DND-41 (cell line): Measurements from ENCODE around the gene ANP32E.

ENCODE experiments used
- ATAC-seq: fragments of 200-7000 bp; cut with Tn5 transposase; 3 replicates; pipeline ENCODE4 v1.9.1; 2021; ENCODE audit warnings: low read depth; ENCODE audit not compliant: insufficient read depth
- DNase-seq: peaks from one replicate; pipeline ENCODE4 v3.0.0-alpha.2; 2020
- H2AFZ ChIP-seq: 2 replicates; pipeline ENCODE4 v1.6.0; 2012; ENCODE audit warnings: low read depth, low read length
- H3K27ac ChIP-seq: 2 replicates; pipeline ENCODE4 v1.5.1; 2012; ENCODE audit warnings: low read length, inconsistent platforms
- H3K27me3 ChIP-seq: fragments of 200-600 bp; sonication (generic); 2 replicates; pipeline ENCODE4 v1.6.0; 2012; ENCODE audit warnings: low read length, mild to moderate bottlenecking, inconsistent platforms; ENCODE audit not compliant: insufficient read depth, poor library complexity
- H3K36me3 ChIP-seq: 2 replicates; pipeline ENCODE4 v1.5.1; 2012; ENCODE audit warnings: low read length, inconsistent platforms; ENCODE audit not compliant: insufficient read depth
- H3K4me1 ChIP-seq: 2 replicates; pipeline ENCODE4 v1.5.1; 2012; ENCODE audit warnings: mild to moderate bottlenecking, low read length; ENCODE audit not compliant: insufficient read depth
- H3K4me2 ChIP-seq: 2 replicates; pipeline ENCODE4 v1.6.0; 2012; ENCODE audit warnings: mild to moderate bottlenecking, moderate library complexity, low read length, inconsistent platforms; ENCODE audit not compliant: insufficient read depth
- H3K4me3 ChIP-seq, 2 experiments: fragments of 200-600 bp in 1 of 2; shearing (Covaris generic) in 1 of 2; 2 replicates each; pipeline ENCODE4 v1.5.1; 2012 to 2016; ENCODE audit warnings: inconsistent platforms in 2 of 2, low read length in 2 of 2, mild to moderate bottlenecking in 2 of 2, low read depth in 1 of 2, moderate library complexity in 1 of 2
- H3K79me2 ChIP-seq: 2 replicates; pipeline ENCODE4 v1.6.0; 2012; ENCODE audit warnings: low read length, inconsistent platforms; ENCODE audit not compliant: insufficient read depth
- H3K9ac ChIP-seq: 2 replicates; pipeline ENCODE4 v1.6.0; 2012; ENCODE audit warnings: low read depth, mild to moderate bottlenecking, inconsistent platforms, low read length, moderate library complexity
- H3K9me3 ChIP-seq: 2 replicates; pipeline ENCODE4 v1.5.1; 2012; ENCODE audit warnings: low read length, moderate library complexity, mild to moderate bottlenecking, inconsistent platforms; ENCODE audit not compliant: insufficient read depth, severe bottlenecking
- H4K20me1 ChIP-seq: 2 replicates; pipeline ENCODE4 v1.6.0; 2012; ENCODE audit warnings: low read length; ENCODE audit not compliant: insufficient read depth
- EZH2 ChIP-seq: IDR thresholded peaks from 3 replicates; pipeline ENCODE4 v1.6.1; 2012; ENCODE audit warnings: borderline replicate concordance, low read depth, mild to moderate bottlenecking, moderate library complexity, low read length, inconsistent platforms; ENCODE audit not compliant: severe bottlenecking
- TF ChIP-seq, protein P1 (sequence below): IDR thresholded peaks from 2 replicates; pipeline ENCODE4 v1.5.1; 2012; ENCODE audit warnings: borderline replicate concordance, low read length, moderate library complexity, mild to moderate bottlenecking; ENCODE audit not compliant: poor library complexity, severe bottlenecking; ENCODE audit errors: extremely low read depth

Gene ANP32E

DNA sequence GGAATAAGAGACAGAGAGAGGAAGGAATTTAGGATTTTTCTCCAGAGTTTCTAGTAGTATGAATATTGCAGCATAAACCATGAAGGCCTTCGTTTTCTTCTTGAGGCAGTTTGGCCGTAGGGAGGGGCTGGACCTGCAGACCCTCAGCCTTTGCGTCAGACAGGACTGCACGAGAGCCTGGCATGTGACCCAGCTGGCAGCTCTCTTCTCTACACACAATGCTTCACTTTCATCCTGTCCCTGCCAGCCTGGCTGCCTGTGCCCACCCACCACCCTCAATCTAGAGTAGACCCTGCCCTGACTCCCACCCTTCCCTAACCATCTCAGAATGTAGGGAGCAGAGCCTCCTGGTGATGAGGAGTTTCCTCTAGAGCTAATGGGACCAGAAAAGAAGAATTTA is 23.3 kb upstream of the ANP32E start:
- Histone ChIP-seq H3K4me1 (peaks cover 7% of the 10 kb centered on the region), H3K4me2 (no peak overlapping the region), H3K4me3 (no peak overlapping the region), H3K27ac (no peak overlapping the region), H3K79me2 (no peaks in the 10 kb centered on the region), H3K9me3 (no peaks in the 10 kb centered on the region), H3K9ac (no peak overlapping the region), H2AFZ (no peak overlapping the region), H3K36me3 (no peaks in the 10 kb centered on the region), H4K20me1 (no peaks in the 10 kb centered on the region), H3K27me3 (peaks cover 34% of the 10 kb centered on the region)
- no peak for TF ChIP-seq EZH2
- TF ChIP-seq, protein P1, sequence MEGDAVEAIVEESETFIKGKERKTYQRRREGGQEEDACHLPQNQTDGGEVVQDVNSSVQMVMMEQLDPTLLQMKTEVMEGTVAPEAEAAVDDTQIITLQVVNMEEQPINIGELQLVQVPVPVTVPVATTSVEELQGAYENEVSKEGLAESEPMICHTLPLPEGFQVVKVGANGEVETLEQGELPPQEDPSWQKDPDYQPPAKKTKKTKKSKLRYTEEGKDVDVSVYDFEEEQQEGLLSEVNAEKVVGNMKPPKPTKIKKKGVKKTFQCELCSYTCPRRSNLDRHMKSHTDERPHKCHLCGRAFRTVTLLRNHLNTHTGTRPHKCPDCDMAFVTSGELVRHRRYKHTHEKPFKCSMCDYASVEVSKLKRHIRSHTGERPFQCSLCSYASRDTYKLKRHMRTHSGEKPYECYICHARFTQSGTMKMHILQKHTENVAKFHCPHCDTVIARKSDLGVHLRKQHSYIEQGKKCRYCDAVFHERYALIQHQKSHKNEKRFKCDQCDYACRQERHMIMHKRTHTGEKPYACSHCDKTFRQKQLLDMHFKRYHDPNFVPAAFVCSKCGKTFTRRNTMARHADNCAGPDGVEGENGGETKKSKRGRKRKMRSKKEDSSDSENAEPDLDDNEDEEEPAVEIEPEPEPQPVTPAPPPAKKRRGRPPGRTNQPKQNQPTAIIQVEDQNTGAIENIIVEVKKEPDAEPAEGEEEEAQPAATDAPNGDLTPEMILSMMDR: no peak
- DNase-seq (no peak), ATAC-seq (no peak)

DNA sequence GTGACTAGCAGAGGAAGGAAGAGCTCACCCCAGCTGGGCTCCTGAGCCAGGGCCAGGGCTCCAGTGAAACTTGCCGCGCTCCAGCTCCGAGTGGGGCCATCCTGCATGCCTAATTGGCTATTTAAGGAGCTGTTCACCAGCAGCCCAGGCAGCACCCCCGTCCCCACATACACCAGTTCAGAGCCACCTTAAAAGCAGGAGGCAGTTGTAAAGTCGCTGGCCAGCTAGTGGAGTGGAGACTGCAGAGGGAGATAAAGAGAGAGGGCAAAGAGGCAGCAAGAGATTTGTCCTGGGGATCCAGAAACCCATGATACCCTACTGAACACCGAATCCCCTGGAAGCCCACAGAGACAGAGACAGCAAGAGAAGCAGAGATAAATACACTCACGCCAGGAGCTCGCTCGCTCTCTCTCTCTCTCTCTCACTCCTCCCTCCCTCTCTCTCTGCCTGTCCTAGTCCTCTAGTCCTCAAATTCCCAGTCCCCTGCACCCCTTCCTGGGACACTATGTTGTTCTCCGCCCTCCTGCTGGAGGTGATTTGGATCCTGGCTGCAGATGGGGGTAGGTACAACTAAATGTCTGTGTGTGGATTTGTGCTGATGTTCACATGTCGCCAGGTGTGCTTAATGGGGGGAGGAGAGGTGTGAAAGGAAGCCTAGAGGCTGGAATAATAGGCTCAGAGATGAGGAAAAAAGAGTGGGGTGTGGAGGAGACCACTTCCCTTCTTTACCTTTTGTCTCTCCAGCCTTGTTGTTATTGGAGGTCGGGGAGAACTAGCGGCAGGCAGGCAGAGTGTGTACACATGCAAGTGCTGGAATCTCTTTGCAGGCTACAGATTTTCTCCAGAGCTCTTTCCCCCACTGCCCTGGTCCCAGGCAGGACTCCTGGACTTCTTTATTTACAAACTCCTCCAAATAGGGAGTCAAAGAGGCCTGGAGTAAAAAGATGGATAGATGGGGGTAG is 22.0 kb upstream of the ANP32E start, which contains the start of gene CA14:
TSS of gene CA14 (plus strand) at position 151 of the 962 bp plus-strand sequence. CDS start at position 506, 355 bp downstream.
- H3K4me2 ChIP-seq: no peak within 1 kb of the TSS
- H2AFZ ChIP-seq: no peak within 1 kb of the TSS
- H3K79me2 ChIP-seq: no peaks in the 10 kb centered on the region
- no peaks in the 10 kb centered on the region for H3K9me3 ChIP-seq
- TF ChIP-seq, protein P1: no peak
- no peak for TF ChIP-seq EZH2
- H3K27me3 ChIP-seq: peaks cover 34% of the 10 kb centered on the region
- H3K27ac ChIP-seq: no peak within 1 kb of the TSS
- no peak within 1 kb of the TSS for H3K4me3 ChIP-seq
- DNase-seq (no peak), ATAC-seq (no peak)
- no peak within 1 kb of the TSS for H3K9ac ChIP-seq
- no peaks in the 10 kb centered on the region for H4K20me1 ChIP-seq
- no peaks in the 10 kb centered on the region for H3K36me3 ChIP-seq
- peaks cover 7% of the 10 kb centered on the region for H3K4me1 ChIP-seq

DNA sequence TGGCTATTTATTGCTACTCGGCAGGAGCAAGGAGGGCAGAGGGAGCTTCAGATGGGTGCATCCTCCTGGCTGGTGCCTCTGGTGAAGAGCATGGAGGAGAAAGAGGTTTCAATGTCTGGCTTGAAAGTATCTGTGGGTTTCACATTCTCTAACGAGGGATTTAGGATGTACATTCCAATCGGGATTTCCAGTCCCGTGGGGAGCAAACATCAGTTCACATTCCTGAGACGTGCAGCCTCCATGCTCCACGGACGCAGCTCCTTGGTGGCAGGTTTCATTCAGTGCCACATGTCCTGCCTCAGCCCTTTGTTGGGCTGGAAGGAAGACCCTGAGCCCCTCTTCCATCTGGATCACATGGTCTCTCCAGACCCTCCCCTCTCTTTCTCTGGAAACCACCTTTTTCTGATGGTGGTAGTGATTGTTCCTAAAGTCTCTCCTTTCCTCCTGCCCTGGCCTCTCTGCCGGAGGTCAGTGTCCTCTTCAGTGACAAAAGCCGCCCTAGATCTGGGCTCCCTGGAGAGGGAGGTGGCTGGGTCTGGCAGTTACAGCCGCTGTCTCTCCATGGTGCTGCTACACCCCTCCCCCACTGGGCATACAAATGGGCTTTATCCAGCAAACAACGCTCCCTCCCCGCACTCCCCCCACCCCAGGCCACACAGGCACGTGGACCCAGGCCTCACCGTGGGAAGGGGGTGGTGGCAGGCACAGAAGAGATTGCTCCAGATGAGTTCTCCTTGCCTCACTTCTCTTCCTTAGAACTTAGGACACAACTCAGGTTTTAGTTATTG is 20.8 kb upstream of the ANP32E start:
- no peak overlapping the region for H3K9ac ChIP-seq
- H3K27ac ChIP-seq: no peak overlapping the region
- no peak overlapping the region for H3K4me3 ChIP-seq
- no peaks in the 10 kb centered on the region for H3K9me3 ChIP-seq
- peaks cover 34% of the 10 kb centered on the region for H3K27me3 ChIP-seq
- H3K4me2 ChIP-seq: no peak overlapping the region
- TF ChIP-seq, protein P1: no peak
- no peak for TF ChIP-seq EZH2
- H2AFZ ChIP-seq: no peak overlapping the region
- H3K4me1 ChIP-seq: peaks cover 7% of the 10 kb centered on the region
- DNase-seq (no peak), ATAC-seq (no peak)
- H3K36me3 ChIP-seq: no peaks in the 10 kb centered on the region
- H4K20me1 ChIP-seq: no peaks in the 10 kb centered on the region
- no peaks in the 10 kb centered on the region for H3K79me2 ChIP-seq
